BLaER1 (cell line): Measurements from ENCODE around the gene NPAS3.

Source experiments
- H3K27ac ChIP-seq: shearing (Covaris generic); formaldehyde crosslinking; 2 replicates; pipeline ENCODE4 v1.8.1; 2022
- H3K27me3 ChIP-seq: shearing (Covaris generic); formaldehyde crosslinking; 2 replicates; pipeline ENCODE4 v1.8.1; 2022
- H3K36me3 ChIP-seq: shearing (Covaris generic); formaldehyde crosslinking; 2 replicates; pipeline ENCODE4 v1.8.1; 2022
- H3K4me1 ChIP-seq: shearing (Covaris generic); formaldehyde crosslinking; 2 replicates; pipeline ENCODE4 v1.8.1; 2022
- H3K4me2 ChIP-seq: shearing (Covaris generic); formaldehyde crosslinking; 2 replicates; pipeline ENCODE4 v1.8.1; 2022
- H3K4me3 ChIP-seq: shearing (Covaris generic); formaldehyde crosslinking; 2 replicates; pipeline ENCODE4 v1.8.1; 2022
- H3K9ac ChIP-seq: shearing (Covaris generic); formaldehyde crosslinking; 2 replicates; pipeline ENCODE4 v1.8.1; 2022
- H3K9me3 ChIP-seq: shearing (Covaris generic); formaldehyde crosslinking; 2 replicates; pipeline ENCODE4 v1.8.1; 2022
- H4K20me1 ChIP-seq: shearing (Covaris generic); formaldehyde crosslinking; 2 replicates; pipeline ENCODE4 v1.8.1; 2022
- Cebpa-rat ChIP-seq: shearing (Covaris generic); IDR thresholded peaks from 2 replicates; pipeline ENCODE4 v1.8.1; 2022

NPAS3 gene

GRCh38 chr14:33833706-33834465 is 895.2 kb downstream of the NPAS3 start:
- no peak for TF ChIP-seq Cebpa-rat
- Histone ChIP-seq H3K4me2 (no peak overlapping the region), H3K4me1 (no peaks in the 10 kb centered on the region), H3K9ac (no peak overlapping the region), H3K27ac (no peak overlapping the region), H4K20me1 (no peaks in the 10 kb centered on the region), H3K27me3 (no peaks in the 10 kb centered on the region), H3K4me3 (no peak overlapping the region), H3K9me3 (no peaks in the 10 kb centered on the region), H3K36me3 (no peaks in the 10 kb centered on the region)

- H3K27ac ChIP-seq: no peak overlapping the region
- H3K9ac ChIP-seq: no peak overlapping the region
Measured at GRCh38 chr14:33834466-33835260, 896.0 kb downstream of the NPAS3 start.

GRCh38 chr14:33835261-33835655 is 896.6 kb downstream of the NPAS3 start:
- no peak for TF ChIP-seq Cebpa-rat
- no peak overlapping the region for H3K4me2 ChIP-seq
- H3K4me1 ChIP-seq: no peaks in the 10 kb centered on the region
- no peak overlapping the region for H3K27ac ChIP-seq
- H3K27me3 ChIP-seq: no peaks in the 10 kb centered on the region
- H4K20me1 ChIP-seq: no peaks in the 10 kb centered on the region
- H3K9me3 ChIP-seq: no peaks in the 10 kb centered on the region
- H3K9ac ChIP-seq: no peak overlapping the region
- H3K36me3 ChIP-seq: no peaks in the 10 kb centered on the region
- H3K4me3 ChIP-seq: no peak overlapping the region

More at GRCh38 chr14:33834466-33835260, 896.0 kb downstream of the NPAS3 start:
- H3K4me3 ChIP-seq: no peak overlapping the region
- no peaks in the 10 kb centered on the region for H4K20me1 ChIP-seq
- no peaks in the 10 kb centered on the region for H3K27me3 ChIP-seq
- H3K4me1 ChIP-seq: no peaks in the 10 kb centered on the region
- H3K36me3 ChIP-seq: no peaks in the 10 kb centered on the region
- H3K4me2 ChIP-seq: no peak overlapping the region
- TF ChIP-seq Cebpa-rat: no peak
- no peaks in the 10 kb centered on the region for H3K9me3 ChIP-seq

- Histone ChIP-seq H3K4me3 (no peak overlapping the region), H3K9ac (no peak overlapping the region), H3K4me1 (no peaks in the 10 kb centered on the region), H4K20me1 (no peaks in the 10 kb centered on the region), H3K9me3 (no peaks in the 10 kb centered on the region), H3K27me3 (no peaks in the 10 kb centered on the region), H3K27ac (no peak overlapping the region), H3K36me3 (no peaks in the 10 kb centered on the region), H3K4me2 (no peak overlapping the region)
- TF ChIP-seq Cebpa-rat: no peak
Measured at GRCh38 chr14:33835677-33836076, 897.0 kb downstream of the NPAS3 start.

- Histone ChIP-seq H3K4me2 (no peak overlapping the region), H3K9me3 (no peaks in the 10 kb centered on the region), H3K4me3 (no peak overlapping the region), H3K27me3 (no peaks in the 10 kb centered on the region), H3K36me3 (no peaks in the 10 kb centered on the region), H3K9ac (no peak overlapping the region), H3K4me1 (no peaks in the 10 kb centered on the region), H4K20me1 (no peaks in the 10 kb centered on the region), H3K27ac (no peak overlapping the region)
- no peak for TF ChIP-seq Cebpa-rat
Measured at GRCh38 chr14:33836203-33836899, 897.7 kb downstream of the NPAS3 start.

- Histone ChIP-seq H3K27me3 (no peaks in the 10 kb centered on the region), H3K36me3 (no peaks in the 10 kb centered on the region), H3K4me2 (no peak overlapping the region), H3K4me3 (no peak overlapping the region), H3K4me1 (no peaks in the 10 kb centered on the region), H3K9ac (no peak overlapping the region), H4K20me1 (no peaks in the 10 kb centered on the region), H3K9me3 (no peaks in the 10 kb centered on the region), H3K27ac (no peak overlapping the region)
- no peak for TF ChIP-seq Cebpa-rat
Measured at GRCh38 chr14:33836900-33837577, 898.4 kb downstream of the NPAS3 start.

- no peak overlapping the region for H3K4me3 ChIP-seq
- H3K4me1 ChIP-seq: no peaks in the 10 kb centered on the region
- H3K36me3 ChIP-seq: no peaks in the 10 kb centered on the region
- H3K4me2 ChIP-seq: no peak overlapping the region
- H3K9ac ChIP-seq: no peak overlapping the region
- no peak for TF ChIP-seq Cebpa-rat
- H4K20me1 ChIP-seq: no peaks in the 10 kb centered on the region
- no peak overlapping the region for H3K27ac ChIP-seq
- H3K9me3 ChIP-seq: no peaks in the 10 kb centered on the region
- H3K27me3 ChIP-seq: no peaks in the 10 kb centered on the region
Measured at GRCh38 chr14:33837943-33838683, 899.4 kb downstream of the NPAS3 start.

- Histone ChIP-seq H3K4me3 (no peak overlapping the region), H3K9ac (no peak overlapping the region), H3K4me2 (no peak overlapping the region), H3K4me1 (no peaks in the 10 kb centered on the region), H3K9me3 (no peaks in the 10 kb centered on the region), H4K20me1 (no peaks in the 10 kb centered on the region), H3K36me3 (no peaks in the 10 kb centered on the region), H3K27ac (no peak overlapping the region), H3K27me3 (no peaks in the 10 kb centered on the region)
- no peak for TF ChIP-seq Cebpa-rat
Measured at GRCh38 chr14:33839193-33840076, 900.8 kb downstream of the NPAS3 start.
